Activated CD4-positive, alpha-beta T cell treated with anti-CD3 and anti-CD28 coated beads for 24 hours (primary cell): ENCODE measurements around the gene DNAJB11.
"Not testable (repeated sequence)": the region's sequence is repeated elsewhere in the genome, so short reads cannot be mapped to it uniquely, and the experiment has no call there.

Experiments used
- DNase-seq, 2 donors: peaks; one replicate each; pipeline ENCODE4 v3.0.0-alpha.2; 2020; ENCODE audit warnings: low read depth in 2 of 2

The DNAJB11 gene

GRCh38 chr3:186570096-186570940, at the start of gene DNAJB11:
Gene DNAJB11, plus strand, starts transcription at chr3:186570720. Its CDS starts 178 bp downstream, at chr3:186570898.
- DNase-seq: peak; percentile 94 to 96

GRCh38 chr3:186520957-186521842, 49.3 kb upstream of the DNAJB11 start:
- no peak for DNase-seq

- DNase-seq: no peak
Measured at GRCh38 chr3:186523022-186523421, 47.5 kb upstream of the DNAJB11 start.

- DNase-seq: no peak
Measured at GRCh38 chr3:186523434-186523833, 47.1 kb upstream of the DNAJB11 start.

- no peak for DNase-seq
Measured at GRCh38 chr3:186524616-186525015, 45.9 kb upstream of the DNAJB11 start.

GRCh38 chr3:186525369-186526255, 44.9 kb upstream of the DNAJB11 start:
- no peak for DNase-seq

GRCh38 chr3:186526256-186526606, 44.3 kb upstream of the DNAJB11 start:
- DNase-seq: no peak

- DNase-seq: no peak
Measured at GRCh38 chr3:186529201-186529999, 41.1 kb upstream of the DNAJB11 start.

GRCh38 chr3:186530415-186530814, 40.1 kb upstream of the DNAJB11 start:
- no peak for DNase-seq

GRCh38 chr3:186531694-186532093, 38.8 kb upstream of the DNAJB11 start:
- DNase-seq: not testable (repeated sequence)

- no peak for DNase-seq
Measured at GRCh38 chr3:186532598-186533072, 37.9 kb upstream of the DNAJB11 start.

GRCh38 chr3:186534113-186534669, 36.3 kb upstream of the DNAJB11 start:
- DNase-seq: peak in 1 of 2 donors; percentile 44

- DNase-seq: no peak
Measured at GRCh38 chr3:186536883-186537844, 33.4 kb upstream of the DNAJB11 start.

- no peak for DNase-seq
Measured at GRCh38 chr3:186538779-186539178, 31.7 kb upstream of the DNAJB11 start.

- peak; percentile 72 to 74 for DNase-seq
Measured at GRCh38 chr3:186540221-186540834, 30.2 kb upstream of the DNAJB11 start.

- DNase-seq: no peak
Measured at GRCh38 chr3:186540835-186541226, 29.7 kb upstream of the DNAJB11 start.

GRCh38 chr3:186544281-186544680, 26.2 kb upstream of the DNAJB11 start, which contains the start of gene CRYGS:
Gene CRYGS, minus strand, starts transcription at chr3:186544380. Its CDS starts 54 bp downstream, at chr3:186544326.
- no peak for DNase-seq

- DNase-seq: no peak
Measured at GRCh38 chr3:186549497-186549896, 21.0 kb upstream of the DNAJB11 start.

- no peak for DNase-seq
Measured at GRCh38 chr3:186551387-186551786, 19.1 kb upstream of the DNAJB11 start.
